ENCODE results near the gene PTPRT.

DNA sequence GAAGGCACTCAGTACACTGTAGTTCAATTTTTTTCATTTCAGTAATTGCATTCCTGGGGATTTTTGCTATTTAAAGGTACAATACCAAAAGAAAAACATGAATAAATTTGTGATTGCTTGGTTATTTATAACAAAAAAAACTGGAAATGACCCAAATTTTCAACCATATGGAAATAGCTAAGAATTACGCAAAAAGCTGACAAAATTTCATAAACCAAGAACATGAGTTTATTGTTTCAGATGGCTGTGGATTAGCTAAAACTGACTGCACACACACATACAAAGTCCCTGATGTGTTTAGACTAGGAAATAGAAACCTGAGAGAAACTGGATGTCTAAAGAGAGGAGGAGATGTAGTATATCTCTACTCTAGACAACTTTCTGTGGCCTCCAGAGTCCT lies 853.1 kb downstream of the PTPRT start:
- TF ChIP-seq, protein P1, sequence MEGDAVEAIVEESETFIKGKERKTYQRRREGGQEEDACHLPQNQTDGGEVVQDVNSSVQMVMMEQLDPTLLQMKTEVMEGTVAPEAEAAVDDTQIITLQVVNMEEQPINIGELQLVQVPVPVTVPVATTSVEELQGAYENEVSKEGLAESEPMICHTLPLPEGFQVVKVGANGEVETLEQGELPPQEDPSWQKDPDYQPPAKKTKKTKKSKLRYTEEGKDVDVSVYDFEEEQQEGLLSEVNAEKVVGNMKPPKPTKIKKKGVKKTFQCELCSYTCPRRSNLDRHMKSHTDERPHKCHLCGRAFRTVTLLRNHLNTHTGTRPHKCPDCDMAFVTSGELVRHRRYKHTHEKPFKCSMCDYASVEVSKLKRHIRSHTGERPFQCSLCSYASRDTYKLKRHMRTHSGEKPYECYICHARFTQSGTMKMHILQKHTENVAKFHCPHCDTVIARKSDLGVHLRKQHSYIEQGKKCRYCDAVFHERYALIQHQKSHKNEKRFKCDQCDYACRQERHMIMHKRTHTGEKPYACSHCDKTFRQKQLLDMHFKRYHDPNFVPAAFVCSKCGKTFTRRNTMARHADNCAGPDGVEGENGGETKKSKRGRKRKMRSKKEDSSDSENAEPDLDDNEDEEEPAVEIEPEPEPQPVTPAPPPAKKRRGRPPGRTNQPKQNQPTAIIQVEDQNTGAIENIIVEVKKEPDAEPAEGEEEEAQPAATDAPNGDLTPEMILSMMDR (IDR thresholded peaks at IDR 0.05) = no peak
- TF ChIP-seq POLR2A (IDR thresholded peaks at IDR 0.05) (no peak), EP300 (IDR thresholded peaks at IDR 0.05) (no peak), POLR2AphosphoS5 (IDR thresholded peaks at IDR 0.05) (no peak)

Data from suprapubic skin (tissue), 4 donors.